Measurements from ENCODE around the gene FHL3. TPM values are rescaled to one million over a fixed set of nuclear protein-coding genes. Genes with fewer than 3 reads are reported as not detected.

Gene FHL3
- total and polyA plus RNA-seq, 9 of the 15 experiments (the other 6 are each of a cell fraction or from before 2014, with no cell fraction given) = 6.1 to 144 (median 34.1) TPM

GRCh38 chr1:38009841-38010180 lies 4.5 kb upstream of the FHL3 start (continued):
- TF ChIP-seq POLR2B (IDR thresholded peaks at IDR 0.05; ENCODE audit: low read depth, partially characterized antibody) (peak; percentile 4), ZNF436 (CRISPR knock-in tag; IDR thresholded peaks at IDR 0.05) (no peak), NFIC (IDR thresholded peaks at IDR 0.05) (0 out of 2 replicates have a peak, but pooled peaks have one; percentile 6), HDAC1 (IDR thresholded peaks at IDR 0.05) (0 out of 4 replicates have a peak, but pooled peaks of 1 of the 2 experiments have one; percentile 9), TCF7 (IDR thresholded peaks at IDR 0.05; ENCODE audit: borderline replicate concordance) (no peak), HDAC6 (IDR thresholded peaks at IDR 0.05; ENCODE audit: low read depth, low read length) (no peak), ZNF212 (CRISPR knock-in tag; IDR thresholded peaks at IDR 0.05) (no peak), BACH1 (tag; IDR thresholded peaks at IDR 0.05) (peak; percentile 1; the same call in 1 of the 2 replicates), MEIS2 (IDR thresholded peaks at IDR 0.05; ENCODE audit: partially characterized antibody) (no peak), KLF6 (CRISPR knock-in tag; IDR thresholded peaks at IDR 0.05; ENCODE audit: borderline replicate concordance) (peak; percentile 53; the same call in 1 of the 2 replicates)
- TF ChIP-seq, protein P1, sequence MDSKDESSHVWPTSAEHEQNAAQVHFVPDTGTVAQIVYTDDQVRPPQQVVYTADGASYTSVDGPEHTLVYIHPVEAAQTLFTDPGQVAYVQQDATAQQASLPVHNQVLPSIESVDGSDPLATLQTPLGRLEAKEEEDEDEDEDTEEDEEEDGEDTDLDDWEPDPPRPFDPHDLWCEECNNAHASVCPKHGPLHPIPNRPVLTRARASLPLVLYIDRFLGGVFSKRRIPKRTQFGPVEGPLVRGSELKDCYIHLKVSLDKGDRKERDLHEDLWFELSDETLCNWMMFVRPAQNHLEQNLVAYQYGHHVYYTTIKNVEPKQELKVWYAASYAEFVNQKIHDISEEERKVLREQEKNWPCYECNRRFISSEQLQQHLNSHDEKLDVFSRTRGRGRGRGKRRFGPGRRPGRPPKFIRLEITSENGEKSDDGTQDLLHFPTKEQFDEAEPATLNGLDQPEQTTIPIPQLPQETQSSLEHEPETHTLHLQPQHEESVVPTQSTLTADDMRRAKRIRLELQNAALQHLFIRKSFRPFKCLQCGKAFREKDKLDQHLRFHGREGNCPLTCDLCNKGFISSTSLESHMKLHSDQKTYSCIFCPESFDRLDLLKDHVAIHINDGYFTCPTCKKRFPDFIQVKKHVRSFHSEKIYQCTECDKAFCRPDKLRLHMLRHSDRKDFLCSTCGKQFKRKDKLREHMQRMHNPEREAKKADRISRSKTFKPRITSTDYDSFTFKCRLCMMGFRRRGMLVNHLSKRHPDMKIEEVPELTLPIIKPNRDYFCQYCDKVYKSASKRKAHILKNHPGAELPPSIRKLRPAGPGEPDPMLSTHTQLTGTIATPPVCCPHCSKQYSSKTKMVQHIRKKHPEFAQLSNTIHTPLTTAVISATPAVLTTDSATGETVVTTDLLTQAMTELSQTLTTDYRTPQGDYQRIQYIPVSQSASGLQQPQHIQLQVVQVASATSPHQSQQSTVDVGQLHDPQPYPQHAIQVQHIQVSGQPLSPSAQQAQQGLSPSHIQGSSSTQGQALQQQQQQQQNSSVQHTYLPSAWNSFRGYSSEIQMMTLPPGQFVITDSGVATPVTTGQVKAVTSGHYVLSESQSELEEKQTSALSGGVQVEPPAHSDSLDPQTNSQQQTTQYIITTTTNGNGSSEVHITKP (IDR thresholded peaks at IDR 0.05; ENCODE audit: partially characterized antibody) = no peak
- TF ChIP-seq, protein P2, sequence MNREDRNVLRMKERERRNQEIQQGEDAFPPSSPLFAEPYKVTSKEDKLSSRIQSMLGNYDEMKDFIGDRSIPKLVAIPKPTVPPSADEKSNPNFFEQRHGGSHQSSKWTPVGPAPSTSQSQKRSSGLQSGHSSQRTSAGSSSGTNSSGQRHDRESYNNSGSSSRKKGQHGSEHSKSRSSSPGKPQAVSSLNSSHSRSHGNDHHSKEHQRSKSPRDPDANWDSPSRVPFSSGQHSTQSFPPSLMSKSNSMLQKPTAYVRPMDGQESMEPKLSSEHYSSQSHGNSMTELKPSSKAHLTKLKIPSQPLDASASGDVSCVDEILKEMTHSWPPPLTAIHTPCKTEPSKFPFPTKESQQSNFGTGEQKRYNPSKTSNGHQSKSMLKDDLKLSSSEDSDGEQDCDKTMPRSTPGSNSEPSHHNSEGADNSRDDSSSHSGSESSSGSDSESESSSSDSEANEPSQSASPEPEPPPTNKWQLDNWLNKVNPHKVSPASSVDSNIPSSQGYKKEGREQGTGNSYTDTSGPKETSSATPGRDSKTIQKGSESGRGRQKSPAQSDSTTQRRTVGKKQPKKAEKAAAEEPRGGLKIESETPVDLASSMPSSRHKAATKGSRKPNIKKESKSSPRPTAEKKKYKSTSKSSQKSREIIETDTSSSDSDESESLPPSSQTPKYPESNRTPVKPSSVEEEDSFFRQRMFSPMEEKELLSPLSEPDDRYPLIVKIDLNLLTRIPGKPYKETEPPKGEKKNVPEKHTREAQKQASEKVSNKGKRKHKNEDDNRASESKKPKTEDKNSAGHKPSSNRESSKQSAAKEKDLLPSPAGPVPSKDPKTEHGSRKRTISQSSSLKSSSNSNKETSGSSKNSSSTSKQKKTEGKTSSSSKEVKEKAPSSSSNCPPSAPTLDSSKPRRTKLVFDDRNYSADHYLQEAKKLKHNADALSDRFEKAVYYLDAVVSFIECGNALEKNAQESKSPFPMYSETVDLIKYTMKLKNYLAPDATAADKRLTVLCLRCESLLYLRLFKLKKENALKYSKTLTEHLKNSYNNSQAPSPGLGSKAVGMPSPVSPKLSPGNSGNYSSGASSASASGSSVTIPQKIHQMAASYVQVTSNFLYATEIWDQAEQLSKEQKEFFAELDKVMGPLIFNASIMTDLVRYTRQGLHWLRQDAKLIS (CRISPR knock-in tag; IDR thresholded peaks at IDR 0.05) = no peak
- TF ChIP-seq, protein P3, sequence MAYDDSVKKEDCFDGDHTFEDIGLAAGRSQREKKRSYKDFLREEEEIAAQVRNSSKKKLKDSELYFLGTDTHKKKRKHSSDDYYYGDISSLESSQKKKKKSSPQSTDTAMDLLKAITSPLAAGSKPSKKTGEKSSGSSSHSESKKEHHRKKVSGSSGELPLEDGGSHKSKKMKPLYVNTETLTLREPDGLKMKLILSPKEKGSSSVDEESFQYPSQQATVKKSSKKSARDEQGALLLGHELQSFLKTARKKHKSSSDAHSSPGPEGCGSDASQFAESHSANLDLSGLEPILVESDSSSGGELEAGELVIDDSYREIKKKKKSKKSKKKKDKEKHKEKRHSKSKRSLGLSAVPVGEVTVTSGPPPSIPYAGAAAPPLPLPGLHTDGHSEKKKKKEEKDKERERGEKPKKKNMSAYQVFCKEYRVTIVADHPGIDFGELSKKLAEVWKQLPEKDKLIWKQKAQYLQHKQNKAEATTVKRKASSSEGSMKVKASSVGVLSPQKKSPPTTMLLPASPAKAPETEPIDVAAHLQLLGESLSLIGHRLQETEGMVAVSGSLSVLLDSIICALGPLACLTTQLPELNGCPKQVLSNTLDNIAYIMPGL (CRISPR knock-in tag; IDR thresholded peaks at IDR 0.05) = no peak
- TF ChIP-seq, protein P4, sequence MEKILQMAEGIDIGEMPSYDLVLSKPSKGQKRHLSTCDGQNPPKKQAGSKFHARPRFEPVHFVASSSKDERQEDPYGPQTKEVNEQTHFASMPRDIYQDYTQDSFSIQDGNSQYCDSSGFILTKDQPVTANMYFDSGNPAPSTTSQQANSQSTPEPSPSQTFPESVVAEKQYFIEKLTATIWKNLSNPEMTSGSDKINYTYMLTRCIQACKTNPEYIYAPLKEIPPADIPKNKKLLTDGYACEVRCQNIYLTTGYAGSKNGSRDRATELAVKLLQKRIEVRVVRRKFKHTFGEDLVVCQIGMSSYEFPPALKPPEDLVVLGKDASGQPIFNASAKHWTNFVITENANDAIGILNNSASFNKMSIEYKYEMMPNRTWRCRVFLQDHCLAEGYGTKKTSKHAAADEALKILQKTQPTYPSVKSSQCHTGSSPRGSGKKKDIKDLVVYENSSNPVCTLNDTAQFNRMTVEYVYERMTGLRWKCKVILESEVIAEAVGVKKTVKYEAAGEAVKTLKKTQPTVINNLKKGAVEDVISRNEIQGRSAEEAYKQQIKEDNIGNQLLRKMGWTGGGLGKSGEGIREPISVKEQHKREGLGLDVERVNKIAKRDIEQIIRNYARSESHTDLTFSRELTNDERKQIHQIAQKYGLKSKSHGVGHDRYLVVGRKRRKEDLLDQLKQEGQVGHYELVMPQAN (IDR thresholded peaks at IDR 0.05; ENCODE audit: borderline replicate concordance) = 0 out of 2 replicates have a peak, but pooled peaks have one; percentile 10
- TF ChIP-seq, protein P5, sequence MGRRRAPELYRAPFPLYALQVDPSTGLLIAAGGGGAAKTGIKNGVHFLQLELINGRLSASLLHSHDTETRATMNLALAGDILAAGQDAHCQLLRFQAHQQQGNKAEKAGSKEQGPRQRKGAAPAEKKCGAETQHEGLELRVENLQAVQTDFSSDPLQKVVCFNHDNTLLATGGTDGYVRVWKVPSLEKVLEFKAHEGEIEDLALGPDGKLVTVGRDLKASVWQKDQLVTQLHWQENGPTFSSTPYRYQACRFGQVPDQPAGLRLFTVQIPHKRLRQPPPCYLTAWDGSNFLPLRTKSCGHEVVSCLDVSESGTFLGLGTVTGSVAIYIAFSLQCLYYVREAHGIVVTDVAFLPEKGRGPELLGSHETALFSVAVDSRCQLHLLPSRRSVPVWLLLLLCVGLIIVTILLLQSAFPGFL (CRISPR knock-in tag; IDR thresholded peaks at IDR 0.05) = no peak
